HG03025 (cell line): ENCODE measurements around the gene SSBP4.

Source experiments
- ATAC-seq: cut with Tn5 transposase; IDR thresholded peaks from one replicate; pipeline ENCODE4 v1.9.1; 2021; ENCODE audit warnings: mild to moderate bottlenecking, moderate library complexity; ENCODE audit not compliant: unreplicated experiment, low FRiP score

Gene SSBP4

DNA sequence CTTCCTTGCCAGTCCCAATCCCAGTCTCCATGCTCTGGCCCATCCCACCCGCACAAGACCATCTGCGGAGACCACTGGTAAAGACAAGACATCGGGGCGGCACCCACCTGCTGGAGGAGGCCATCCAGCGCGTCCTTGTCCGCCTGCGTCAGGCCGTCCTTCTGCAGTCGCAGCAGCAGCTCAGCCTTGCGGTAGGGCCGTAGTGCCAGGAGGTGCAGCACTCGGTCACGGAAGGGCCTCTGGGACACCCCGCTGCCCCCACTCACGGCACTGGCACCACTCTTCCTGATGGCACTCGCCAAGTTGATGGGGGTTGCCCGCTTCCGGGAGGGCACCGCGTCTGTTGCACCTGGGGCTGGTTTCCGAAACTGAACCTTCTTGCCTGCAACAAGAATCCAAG is 42.3 kb downstream of the SSBP4 start:
- no peak for ATAC-seq

DNA sequence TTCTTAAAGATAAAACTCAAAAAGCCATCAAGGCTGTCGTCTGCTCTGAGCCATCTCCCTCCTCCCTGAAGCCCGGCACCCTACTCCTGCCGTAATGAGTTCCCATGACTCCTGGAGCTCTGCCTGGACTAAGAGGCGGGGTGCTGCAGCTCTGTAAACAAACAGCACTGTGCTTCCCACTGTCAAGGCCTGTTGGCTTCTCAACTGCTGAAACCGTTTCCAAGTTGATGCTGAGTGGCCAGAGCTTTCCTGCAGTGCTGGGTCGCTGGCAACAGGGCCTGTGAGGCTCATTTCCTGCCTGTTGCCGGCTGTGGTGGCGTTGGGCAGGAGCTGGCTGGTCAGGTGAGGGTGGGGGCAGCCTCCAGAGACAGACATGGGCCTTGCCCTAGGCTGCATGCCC is 45.4 kb downstream of the SSBP4 start:
- ATAC-seq = no peak

DNA sequence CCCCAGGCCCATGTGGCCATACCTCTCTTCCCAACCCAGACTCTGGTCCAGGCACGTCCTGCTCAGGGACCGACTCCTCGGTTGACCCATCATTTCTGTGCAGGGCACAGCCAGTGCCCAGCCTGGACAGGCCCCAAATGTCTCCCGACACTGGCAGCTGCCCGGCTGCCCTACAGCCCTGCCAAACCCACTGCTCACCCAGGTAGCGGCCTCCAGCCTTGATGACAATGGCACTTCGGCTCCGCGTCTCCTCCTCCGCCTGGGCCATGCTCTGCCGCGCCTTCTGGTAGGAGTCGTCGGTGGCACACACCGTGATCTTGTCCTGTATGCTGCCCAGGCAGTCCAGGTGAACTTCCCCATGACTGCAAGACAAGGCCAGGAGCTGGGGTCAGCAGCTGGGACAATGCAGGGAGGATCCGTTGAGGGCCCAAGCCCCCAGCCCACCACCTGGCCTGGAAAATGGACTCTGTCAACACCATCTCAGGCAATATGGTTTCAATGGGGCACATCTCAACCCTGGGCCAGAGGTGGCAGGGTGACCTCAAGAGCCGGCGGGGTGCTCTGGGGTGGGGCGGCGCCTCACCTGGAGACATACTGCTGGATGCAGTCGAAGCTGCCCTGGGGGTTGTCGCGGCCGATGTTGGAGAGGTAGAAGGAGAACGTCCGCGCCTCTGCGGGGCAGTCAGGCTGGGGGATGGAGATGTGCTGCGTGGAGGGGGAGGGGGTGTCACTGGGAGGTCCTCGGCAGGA is 46.2 kb downstream of the SSBP4 start:
- ATAC-seq = no peak

DNA sequence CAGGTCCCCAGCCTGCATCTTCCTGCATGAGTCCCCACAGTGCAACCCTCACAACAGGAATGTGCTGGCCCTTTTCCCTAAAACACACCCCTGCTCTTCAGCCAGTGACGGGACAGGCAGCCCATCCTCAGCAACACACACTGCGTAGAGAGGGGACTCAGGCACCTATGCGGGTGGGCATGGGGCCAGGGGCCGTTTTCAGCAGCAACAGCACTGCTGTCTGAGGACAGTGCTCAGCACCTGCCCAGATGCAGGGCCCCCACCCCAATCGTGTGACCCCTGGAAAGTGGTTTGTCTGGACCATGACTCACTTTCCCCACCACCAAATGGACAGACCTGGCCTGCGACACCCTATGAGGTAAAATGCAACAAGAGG is 46.8 kb downstream of the SSBP4 start:
- ATAC-seq = no peak

DNA sequence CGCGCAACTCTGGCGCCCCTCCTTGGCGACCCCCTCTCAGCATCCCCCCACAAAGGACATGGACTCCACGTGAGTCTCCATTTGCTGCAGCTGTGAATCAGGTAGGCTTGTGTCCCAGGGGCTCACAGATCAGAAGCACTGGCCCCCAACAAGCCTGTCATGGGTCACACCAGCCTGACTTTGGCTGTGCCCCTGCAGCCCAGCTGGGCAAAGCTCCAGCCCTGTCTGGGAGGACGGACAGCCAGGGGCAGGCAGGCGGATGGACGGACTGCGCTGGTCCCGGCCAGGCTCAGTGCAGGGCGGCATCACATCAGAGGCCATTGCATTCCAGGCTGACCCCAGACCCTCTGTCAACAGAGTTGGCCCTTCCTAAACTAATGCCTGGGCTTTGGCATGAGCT is 47.2 kb downstream of the SSBP4 start:
- no peak for ATAC-seq

DNA sequence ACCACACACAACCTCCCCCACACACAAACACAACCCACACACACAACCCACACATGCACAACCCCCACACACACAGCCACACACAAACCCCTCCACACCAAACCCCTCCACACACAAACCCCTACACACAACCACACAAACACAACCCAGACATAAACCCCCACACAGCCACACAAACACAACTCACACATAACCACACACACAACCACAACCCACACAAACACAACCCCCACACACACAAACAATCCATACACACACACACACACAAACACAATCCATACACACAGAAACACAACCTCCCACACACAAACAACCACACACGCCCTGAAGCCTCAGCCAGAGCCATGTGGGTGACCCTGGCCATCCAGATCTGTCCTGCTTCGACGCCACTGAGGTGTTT is 48.8 kb downstream of the SSBP4 start:
- ATAC-seq = no peak

DNA sequence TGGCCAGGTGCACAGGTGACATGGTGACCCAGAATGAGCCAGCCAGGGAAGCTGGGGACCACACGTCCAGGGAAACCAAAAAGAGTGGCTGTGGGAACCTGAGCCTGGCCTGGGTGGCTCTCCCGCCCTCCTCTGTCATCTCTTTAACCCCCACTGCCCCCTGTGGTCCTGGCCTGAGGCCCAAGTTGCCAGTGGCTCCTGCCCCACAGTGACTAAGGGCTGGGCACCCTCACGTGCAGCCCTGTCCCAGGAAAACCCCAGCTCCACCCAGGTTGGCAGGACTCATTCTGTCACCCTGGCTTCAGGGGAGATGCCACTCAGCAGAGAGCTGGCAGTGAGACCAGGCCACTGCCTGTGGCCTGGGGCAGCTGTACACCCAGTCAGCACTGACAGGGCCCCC is 49.3 kb downstream of the SSBP4 start:
- ATAC-seq = no peak

DNA sequence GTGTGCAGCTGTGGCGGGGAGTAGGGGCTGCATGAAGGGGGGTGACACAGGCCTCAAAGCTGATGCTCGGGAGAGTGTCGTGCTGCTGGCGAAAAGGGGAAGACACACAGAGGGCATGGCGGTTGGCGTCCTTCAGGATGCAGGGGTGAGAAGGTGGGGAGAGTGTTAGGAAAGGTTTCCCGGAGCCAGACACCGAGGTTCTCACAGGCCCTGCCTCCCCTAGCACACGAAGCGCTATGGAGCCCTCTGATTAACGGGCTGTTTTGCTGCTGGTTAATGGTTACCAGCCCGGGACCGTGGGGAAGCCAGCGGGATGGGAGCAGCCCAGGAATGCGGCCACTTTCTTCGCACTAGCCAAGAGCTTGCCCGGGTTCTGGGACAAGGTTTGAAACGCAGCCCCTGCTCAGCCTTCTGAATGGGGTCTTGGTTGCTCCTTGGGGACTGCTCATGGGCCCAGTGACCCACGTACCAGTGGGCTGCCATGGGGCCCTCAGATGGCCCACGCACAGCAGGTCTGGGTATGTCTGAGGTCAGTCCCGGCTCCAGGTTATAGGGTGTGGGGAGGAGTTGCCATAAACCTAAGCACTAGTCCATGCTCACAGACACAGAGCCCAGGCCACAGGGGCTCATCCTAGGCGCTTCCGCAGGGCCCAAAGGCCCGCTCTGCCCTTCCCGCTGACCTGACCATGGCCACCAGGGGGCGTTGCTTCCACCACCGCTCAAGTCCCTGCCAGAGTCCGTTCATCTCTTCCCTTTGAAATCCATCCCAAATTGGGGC is 50.1 kb downstream of the SSBP4 start:
- no peak for ATAC-seq

DNA sequence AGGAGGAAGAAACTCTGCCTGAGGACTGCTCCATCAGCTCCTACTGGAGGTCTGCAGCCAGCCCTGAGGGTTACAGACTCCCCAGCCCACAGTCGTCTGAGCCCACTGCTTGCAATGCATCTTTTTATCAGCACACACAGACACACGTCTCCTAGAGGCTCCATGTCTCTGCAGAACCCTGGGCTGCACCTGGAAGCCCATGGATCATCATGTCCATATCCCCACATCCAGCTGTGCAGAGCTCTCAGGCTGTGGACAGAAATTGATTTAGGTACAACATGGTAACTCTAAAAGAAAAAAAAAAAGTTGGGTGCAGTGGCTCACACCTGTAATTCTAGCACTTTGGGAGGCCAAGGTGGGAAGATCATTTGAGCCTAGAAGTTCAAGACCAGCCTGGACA is 51.6 kb downstream of the SSBP4 start:
- no peak for ATAC-seq

DNA sequence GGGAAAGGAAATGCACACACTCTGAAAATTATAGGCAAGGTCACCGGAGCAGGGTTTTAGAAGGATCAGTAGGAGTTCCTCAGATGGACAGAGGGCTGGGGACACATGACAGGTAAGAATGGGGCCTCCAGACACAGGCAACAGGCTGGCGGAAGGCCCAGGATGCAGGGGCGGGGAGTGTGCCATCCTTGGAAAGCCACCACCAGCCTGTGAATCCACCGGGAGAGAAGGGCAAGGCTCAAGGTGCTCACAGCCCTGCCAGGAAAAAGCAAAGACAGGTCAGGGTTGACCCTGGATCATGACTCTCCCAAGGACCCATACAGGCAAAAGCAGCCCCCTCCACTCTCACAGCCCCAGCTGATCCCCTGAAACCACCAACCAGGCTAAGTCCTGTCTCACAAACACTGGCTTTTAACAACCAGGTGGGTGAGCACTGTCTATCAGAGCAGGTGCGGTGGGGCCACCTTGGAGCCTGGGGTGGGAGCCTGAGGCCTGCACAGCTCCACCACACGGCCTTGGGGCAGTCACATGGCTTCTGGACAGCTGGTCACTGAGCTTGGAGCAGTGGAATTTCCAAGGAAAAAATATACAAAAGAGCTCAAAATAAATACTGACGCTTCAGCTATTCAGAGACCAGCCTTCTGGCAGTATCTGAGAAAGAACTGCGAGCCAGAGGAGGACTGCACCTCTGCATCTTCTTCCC is 54.0 kb downstream of the SSBP4 start:
- ATAC-seq = no peak

DNA sequence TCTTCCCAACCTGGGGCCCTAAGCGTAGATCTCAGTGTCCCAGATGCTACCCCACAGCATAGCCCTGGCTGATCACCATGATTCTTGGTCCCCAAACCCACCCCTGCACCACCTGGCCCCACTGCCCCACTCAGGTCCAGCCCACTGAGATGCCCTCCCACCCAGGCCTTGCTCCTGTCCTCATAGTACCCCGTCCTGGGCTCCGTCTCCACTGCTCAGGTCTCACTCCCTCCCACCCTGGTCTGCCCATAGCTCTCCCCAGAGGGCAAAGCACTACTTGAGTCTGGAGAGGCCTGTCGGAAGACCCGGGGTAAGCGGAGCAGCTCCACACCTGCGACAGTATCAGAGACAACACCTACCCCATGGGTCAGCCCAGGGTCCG is 54.5 kb downstream of the SSBP4 start:
- no peak for ATAC-seq

DNA sequence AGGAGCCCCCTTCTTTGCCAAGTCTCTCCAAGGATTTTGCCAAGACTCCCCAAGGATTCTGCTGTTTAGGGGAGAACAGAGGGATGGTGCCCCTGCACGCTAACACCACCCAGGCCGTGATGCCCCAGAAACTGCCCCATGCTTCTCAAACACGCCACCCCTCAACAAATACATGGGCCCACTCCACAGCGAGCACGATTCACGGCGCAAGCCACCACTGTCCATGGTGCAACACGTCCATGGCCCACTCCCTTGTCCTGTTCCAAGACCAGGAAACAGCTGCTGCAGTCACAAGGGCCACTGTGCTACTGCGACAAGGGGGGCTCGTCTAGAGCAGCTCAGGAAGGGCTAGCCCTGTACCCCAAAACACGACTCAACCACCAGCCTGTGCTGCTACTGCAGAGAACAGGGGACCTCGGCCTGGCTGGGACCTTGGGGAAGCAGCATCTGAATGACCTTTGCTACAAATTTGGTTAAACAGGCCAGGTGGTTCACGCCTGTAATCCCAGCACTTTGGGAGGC is 55.2 kb downstream of the SSBP4 start:
- no peak for ATAC-seq

DNA sequence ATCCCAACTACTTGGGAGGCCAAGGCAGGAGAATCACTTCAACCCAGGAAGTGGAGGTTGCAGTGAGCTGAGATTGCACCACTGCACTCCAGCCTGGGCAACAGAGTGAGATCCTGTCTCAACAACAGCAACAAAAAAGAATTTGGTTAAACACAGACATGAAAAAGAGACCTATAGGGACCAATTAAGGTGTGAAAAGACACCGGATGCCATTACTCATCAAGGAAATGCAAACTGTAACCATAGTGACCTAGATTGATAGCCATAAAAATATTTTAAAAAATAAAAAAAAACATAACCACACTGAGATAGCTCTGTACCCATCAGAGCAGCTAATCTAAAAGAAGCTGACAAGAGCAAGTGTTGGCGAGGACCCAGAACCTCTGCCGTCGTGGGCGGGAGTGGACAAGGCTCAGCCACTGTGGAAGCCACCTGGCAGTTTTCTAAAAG is 55.8 kb downstream of the SSBP4 start:
- no peak for ATAC-seq

DNA sequence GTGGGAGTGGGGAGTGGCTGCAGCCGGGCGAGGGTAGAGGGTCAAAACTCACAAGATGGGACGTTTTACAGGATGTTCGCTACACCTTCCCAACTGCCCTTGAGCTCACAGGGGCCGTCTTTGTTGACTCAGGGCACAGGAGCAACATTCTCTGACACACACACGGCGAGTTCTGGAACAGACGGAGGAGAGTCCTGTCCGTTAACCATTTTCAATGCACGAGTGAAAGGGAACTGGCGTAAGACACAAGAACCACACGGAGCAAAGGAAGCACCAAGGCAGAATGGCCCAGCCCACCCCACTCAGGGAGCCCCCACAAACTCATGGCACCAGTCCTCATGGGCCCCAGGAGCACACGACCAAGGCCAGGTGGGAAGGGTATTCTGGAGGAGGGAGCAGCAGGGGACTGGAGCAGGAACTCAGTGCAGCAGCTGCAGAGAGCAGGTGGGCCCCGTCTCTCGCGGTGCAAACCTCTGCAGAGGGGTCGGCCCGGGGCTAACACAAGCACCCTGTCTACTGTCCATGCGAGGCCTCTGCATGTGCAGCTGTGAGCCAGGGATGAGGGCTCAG is 56.6 kb downstream of the SSBP4 start:
- no peak for ATAC-seq

DNA sequence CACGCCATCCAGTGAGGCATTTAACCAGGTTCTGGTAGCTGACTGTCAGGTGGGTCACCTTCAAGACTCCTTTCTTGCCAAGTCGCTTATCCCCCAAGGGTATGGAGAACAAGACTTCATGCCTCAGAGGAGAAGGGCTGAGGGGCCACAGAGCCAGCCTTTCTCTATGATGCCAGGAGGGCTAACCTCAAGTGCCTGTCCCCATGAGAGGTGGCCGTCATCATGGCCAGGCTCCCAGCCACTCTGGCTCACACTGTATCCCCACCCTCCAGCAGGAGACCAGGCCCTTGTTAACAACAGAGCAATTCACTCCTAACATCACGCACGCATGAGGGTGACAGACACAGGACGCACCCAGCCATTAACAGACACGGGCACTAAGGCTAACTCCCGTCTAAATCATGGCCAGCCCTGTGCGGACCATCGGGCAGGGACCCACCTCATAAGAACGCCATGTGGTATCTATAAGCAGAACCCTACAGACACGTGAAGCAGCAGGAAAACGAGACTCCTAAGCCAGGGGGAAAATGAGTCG is 57.4 kb downstream of the SSBP4 start:
- ATAC-seq = no peak

DNA sequence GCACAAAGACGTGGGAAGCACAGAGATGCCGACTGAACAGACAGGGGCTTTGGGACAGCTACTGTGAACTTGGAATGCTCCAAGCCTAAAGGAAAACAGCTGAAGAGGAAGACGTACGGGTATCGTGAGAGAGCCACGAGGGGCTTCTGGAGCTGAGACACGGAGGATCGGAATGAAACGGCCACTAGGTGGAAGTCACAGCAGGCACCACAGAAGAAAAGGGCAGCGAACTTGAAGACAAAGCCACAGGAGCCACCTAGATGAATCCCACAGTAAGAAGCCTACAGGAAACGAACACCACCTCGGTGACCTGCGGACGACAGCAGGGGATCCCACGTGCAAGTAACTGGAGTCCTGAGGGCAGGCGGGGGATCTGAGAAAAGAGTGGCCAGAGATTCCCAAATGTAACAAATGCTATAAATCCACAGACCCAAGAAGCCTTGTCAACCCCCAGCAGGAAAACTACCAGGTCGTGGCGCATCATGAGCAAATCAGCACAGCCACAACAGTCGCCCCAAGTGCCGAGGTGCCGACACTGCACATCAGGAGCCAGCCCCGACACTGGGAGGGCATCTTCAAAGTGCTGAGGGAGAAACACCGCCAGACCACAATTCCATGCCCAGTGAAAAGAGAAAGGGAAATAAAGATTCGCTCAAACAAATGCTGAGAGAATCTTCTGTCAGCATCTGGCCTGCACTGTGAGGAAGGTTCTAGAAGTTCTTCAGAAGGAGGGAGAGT is 58.0 kb downstream of the SSBP4 start:
- no peak for ATAC-seq

DNA sequence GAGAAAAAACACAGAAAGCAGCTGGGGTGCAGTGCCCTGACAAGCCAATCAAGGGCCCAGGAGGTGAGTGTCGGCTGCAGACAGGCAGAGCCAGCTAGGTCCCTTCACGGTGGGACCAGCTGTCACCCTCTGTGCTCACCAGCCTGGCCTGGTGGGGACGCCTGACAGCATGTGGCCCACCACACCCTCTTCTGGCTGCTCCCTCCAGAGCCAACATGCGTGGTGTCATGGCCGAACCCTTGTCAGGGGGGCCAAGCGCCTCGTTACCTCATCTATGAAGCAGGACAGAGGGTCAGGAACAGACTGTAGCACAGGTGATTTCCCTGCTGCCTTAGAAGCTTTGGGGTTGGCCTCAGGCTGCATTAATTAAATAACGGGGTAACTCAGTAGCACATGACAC is 58.8 kb downstream of the SSBP4 start:
- no peak for ATAC-seq

DNA sequence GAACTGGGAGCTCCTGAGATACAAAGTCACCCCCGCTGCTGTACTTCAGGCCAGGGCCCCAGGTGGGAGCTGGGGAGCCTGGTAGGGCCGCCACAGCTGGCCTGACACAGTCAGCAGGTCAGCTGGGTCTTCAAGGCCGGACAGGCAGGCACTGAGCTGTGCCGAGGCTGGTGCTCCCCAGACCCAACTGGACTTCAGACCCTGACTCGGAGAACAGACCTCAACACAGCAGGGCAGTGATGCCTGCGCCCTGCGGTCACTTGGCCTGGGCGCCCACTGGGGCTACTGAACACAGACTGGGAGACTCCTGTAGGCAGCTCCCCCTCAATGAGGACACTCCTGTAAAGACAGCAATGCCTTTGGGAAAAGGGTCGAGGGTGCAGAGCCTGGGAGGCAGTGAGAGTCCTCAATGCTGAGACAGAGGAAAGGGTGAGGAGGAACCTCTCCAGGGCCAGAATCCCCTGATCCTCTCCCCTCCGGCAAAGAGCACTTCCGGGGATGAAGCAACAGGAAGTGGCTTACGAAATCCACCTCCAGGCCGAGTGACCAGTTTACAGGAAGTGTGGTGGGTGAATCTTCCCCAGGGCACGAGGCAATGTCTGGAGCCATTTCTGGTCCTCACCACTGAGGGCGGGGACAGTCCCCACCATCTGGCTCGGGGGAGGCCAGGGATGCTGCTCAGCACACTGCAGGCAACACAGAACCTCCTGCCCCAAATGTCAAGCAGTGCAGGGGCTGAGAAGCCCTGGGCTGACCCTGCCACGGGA is 59.5 kb downstream of the SSBP4 start:
- ATAC-seq = no peak

DNA sequence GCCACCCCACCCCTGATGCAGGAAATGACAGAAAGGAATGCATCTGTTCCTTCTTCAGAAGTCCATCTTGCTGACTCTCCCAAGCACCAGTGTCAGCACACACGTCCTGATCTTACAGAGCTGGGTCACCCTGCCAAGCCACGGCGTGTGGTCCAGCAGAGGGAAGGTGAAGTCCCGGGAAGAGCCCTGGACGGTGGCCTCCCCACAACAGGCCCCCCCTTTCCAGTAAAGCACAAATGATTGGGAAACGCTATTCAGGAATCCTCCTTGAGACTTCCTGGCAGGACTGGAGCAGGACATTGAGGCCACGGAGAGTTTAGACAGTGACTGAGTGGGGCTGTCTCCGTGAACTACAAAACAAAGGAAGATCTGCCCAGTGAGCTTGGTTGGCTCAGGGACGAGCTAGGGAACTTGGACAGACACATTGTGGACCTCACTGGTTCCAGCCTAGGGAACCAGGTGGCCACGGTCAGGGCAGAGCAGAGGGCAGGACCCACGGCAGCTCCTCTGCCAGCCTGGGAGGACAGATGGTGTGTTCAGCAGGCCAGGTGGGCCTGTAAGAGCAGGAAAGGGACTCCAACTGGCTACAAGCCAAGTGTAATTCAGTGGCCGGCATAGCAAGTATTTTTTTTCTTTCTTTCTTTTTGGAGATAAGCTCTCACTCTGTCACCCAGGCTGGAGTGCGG is 61.0 kb downstream of the SSBP4 start:
- ATAC-seq = no peak
